B cell (primary cell): ENCODE results near the gene ASCL2. TPM values are rescaled to one million over a fixed set of nuclear protein-coding genes. Genes with fewer than 3 reads are reported as not detected.

ENCODE experiments used
- ATAC-seq: fragments of 200-7000 bp; cut with Tn5 transposase; one replicate; pipeline ENCODE4 v1.10.0; 2021; ENCODE audit warnings: low read depth, mild to moderate bottlenecking, moderate number of reproducible peaks, moderate library complexity
- CTCF ChIA-PET: fragments of 350-600 bp; sonication (Branson Sonifier 250); formaldehyde crosslinking; loops from one replicate; lab custom pipeline; 2021; ENCODE audit warnings: antibody characterized with exemption, inconsistent platforms; lab: Charles Lee
- POLR2A ChIA-PET: fragments of 350-600 bp; sonication (Branson Sonifier 250); formaldehyde crosslinking; loops from one replicate; lab custom pipeline; 2021; ENCODE audit warnings: antibody characterized with exemption; lab: Charles Lee
- DNase-seq: peaks from one replicate; pipeline ENCODE4 v3.0.0; 2013
- H2AFZ ChIP-seq: 2 replicates; pipeline ENCODE4 v1.6.1; 2012; ENCODE audit warnings: mild to moderate bottlenecking, low read depth, low read length; ENCODE audit not compliant: insufficient read depth, poor library complexity, severe bottlenecking
- H3K27ac ChIP-seq, 2 donors: 1 replicate in 1 of 2; 2 replicates in 1 of 2; pipeline ENCODE4 v1.5.1; 2012 to 2013; ENCODE audit warnings: low read length in 2 of 2, mild to moderate bottlenecking in 2 of 2, moderate library complexity in 1 of 2
- H3K27me3 ChIP-seq, 4 experiments: fragments of 200-600 bp in 1 of 4; sonication (generic) in 1 of 4; replicated peaks in 1 of 4; 1 replicate in 2 of 4; 2 replicates in 2 of 4; pipeline versions ENCODE4 v1.6.1 to v1.7.0; 2013 to 2016; ENCODE audit warnings: low read length in 3 of 4, mild to moderate bottlenecking in 2 of 4, mixed read lengths in 1 of 4, moderate library complexity in 1 of 4; ENCODE audit not compliant: insufficient read depth in 4 of 4, control insufficient read depth in 3 of 4; ENCODE audit errors: control extremely low read depth in 1 of 4
- H3K36me3 ChIP-seq, 2 experiments: replicated peaks in 1 of 2; 1 replicate in 1 of 2; 2 replicates in 1 of 2; pipeline versions ENCODE4 v1.6.1 to v1.7.1; 2013; ENCODE audit warnings: low read length in 1 of 2; ENCODE audit not compliant: insufficient read depth in 2 of 2, control insufficient read depth in 1 of 2; ENCODE audit errors: control extremely low read depth in 1 of 2, extremely low read depth in 1 of 2
- H3K4me1 ChIP-seq, 2 donors: fragments of 200-600 bp in 1 of 2; sonication (generic) in 1 of 2; 1 replicate in 1 of 2; 2 replicates in 1 of 2; pipeline versions ENCODE4 v1.5.1 to v1.6.1; 2013 to 2017; ENCODE audit warnings: low read length in 2 of 2; ENCODE audit not compliant: control insufficient read depth in 2 of 2, insufficient read depth in 2 of 2
- H3K4me2 ChIP-seq: replicated peaks from 2 replicates; pipeline ENCODE3; 2012; ENCODE audit warnings: mild to moderate bottlenecking, low read depth, low read length; ENCODE audit not compliant: poor library complexity, severe bottlenecking
- H3K4me3 ChIP-seq, 5 experiments: fragments of 200-600 bp in 1 of 5; sonication (generic) in 1 of 5; 1 replicate in 3 of 5; 2 replicates in 2 of 5; pipeline versions ENCODE4 v1.5.1 to v1.7.0; 2011 to 2016; ENCODE audit warnings: low read length in 4 of 5, mild to moderate bottlenecking in 4 of 5, low read depth in 2 of 5, control low read depth in 1 of 5, moderate library complexity in 1 of 5; ENCODE audit not compliant: insufficient read depth in 1 of 5; ENCODE audit errors: control extremely low read depth in 1 of 5, extremely low read depth in 1 of 5
- H3K79me2 ChIP-seq: fragments of 200-600 bp; sonication (generic); one replicate; pipeline ENCODE4 v1.6.0; 2016; ENCODE audit warnings: low read length; ENCODE audit not compliant: control insufficient read depth, insufficient read depth
- H3K9ac ChIP-seq: fragments of 200-600 bp; sonication (generic); 2 replicates; pipeline ENCODE4 v1.6.1; 2017; ENCODE audit warnings: mild to moderate bottlenecking, low read length, moderate library complexity
- H3K9me3 ChIP-seq, 3 donors: one replicate each; pipeline versions ENCODE4 v1.6.1 to v1.7.1; 2013; ENCODE audit warnings: low read length in 2 of 3; ENCODE audit not compliant: control insufficient read depth in 2 of 3, insufficient read depth in 1 of 3; ENCODE audit errors: control extremely low read depth in 1 of 3
- H4K20me1 ChIP-seq: 2 replicates; pipeline ENCODE4 v1.6.0; 2012; ENCODE audit warnings: mild to moderate bottlenecking, low read length; ENCODE audit not compliant: insufficient read depth, control insufficient read depth, poor library complexity, severe bottlenecking
- H3K27ac Mint-ChIP-seq: one replicate; pipeline ENCODE4 v1.8.0; 2021; ENCODE audit warnings: mixed read lengths
- H3K27me3 Mint-ChIP-seq: one replicate; pipeline ENCODE4 v1.8.0; 2021; ENCODE audit warnings: mixed read lengths
- H3K4me1 Mint-ChIP-seq: one replicate; pipeline ENCODE4 v1.8.0; 2021; ENCODE audit warnings: mixed read lengths
- H3K4me3 Mint-ChIP-seq: one replicate; pipeline ENCODE4 v1.8.0; 2021; ENCODE audit warnings: mixed read lengths
- H3K9me3 Mint-ChIP-seq: one replicate; pipeline ENCODE4 v1.8.0; 2022; ENCODE audit warnings: mixed read lengths; ENCODE audit not compliant: insufficient read depth
- EZH2 ChIP-seq: IDR thresholded peaks from 2 replicates; pipeline ENCODE4 v1.6.1; 2012; ENCODE audit warnings: borderline replicate concordance, low read depth, mild to moderate bottlenecking, moderate library complexity, low read length; ENCODE audit not compliant: insufficient read depth, poor library complexity, severe bottlenecking
- WGBS: methylation state at CpG from one replicate; pipeline ENCODE4 v1.1.5; 2013; ENCODE audit warnings: missing lambda C conversion rate; ENCODE audit not compliant: insufficient coverage; 5-methylcytosine and 5-hydroxymethylcytosine counted together
- intact Hi-C: fragments of 100-400 bp; cut with micrococcal nuclease; formaldehyde crosslinking; loops from one replicate; pipeline ENCODE4 v1.10.0; 2022
- polyA plus RNA-seq: library from polyadenylated mRNA; depleted of rRNA; stranded (reverse); fragments of >200 nt; gene quantifications from 2 replicates; pipeline ENCODE4 v1.2.3, GENCODE V29; 2012
- total RNA-seq, 2 donors: library from RNA; stranded (reverse); fragments of 120-200 nt in 1 of 2; gene quantifications; 1 replicate in 1 of 2; 2 replicates in 1 of 2; pipeline versions ENCODE4 v1.2.3 to v1.2.4, GENCODE V29; 2013 to 2022
- TF ChIP-seq, protein P1 (sequence below): fragments of 200-600 bp; IDR thresholded peaks from one replicate; pipeline ENCODE4 v1.8.0; 2022; ENCODE audit warnings: antibody characterized with exemption, mild to moderate bottlenecking

ASCL2 gene
- total and polyA plus RNA-seq, 2 donors (not counting 1 experiment from before 2014, with no cell fraction given) = 2.1 to 2.2 TPM

DNA sequence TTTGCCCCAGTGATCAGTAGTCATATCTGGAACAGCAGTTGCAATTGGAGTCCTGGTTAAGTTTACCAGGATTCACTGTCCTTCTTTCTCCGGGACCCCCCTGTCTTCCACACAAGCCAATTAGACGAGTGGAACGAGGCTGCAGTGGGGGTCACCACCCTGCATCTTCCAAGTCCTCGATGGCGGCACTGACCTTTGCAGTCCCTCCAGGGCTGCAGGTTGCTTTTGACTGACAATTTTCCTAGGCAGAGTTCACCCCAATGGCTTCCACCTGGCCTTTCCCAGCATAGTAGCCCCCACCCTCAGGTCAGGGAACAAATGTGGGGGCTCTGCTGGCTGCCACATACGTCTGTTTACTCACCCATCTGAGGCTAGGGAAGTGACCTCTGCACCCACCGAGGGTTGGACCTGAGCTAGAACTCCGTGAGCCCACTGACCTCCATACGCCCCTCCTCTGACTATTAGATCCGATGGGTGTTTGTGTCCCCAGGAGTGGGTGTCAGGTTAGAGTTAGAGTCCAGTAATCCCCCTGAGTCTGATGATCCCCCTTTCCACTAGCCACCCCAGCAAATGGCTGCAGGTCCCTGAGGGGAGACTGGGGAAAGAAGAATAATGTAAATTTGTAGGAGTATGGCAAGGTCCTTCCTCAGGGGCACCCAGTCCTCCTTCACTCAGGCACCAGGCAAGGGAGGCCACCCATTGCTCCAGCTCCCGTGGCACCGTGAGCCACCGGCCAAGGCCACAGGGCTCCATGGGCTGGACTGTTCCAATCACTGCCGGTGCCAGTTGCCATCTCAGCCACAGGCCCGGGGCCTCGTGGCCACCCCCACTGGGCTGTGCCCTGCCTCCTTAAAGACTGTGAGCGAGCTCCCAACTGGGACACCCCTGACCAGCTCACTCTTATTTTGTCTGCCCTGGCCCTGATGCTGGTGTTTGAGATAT, 25.9 kb upstream of the ASCL2 start:
- Mint-ChIP-seq H3K9me3 (no peaks in the 10 kb centered on the region), H3K4me1 (peaks cover 39% of the 10 kb centered on the region), H3K4me3 (no peak overlapping the region), H3K27ac (peak overlapping the region; percentile 26), H3K27me3 (no peaks in the 10 kb centered on the region)
- Histone ChIP-seq H3K9ac (no peak overlapping the region), H3K36me3 (peaks cover 3 to 7% of the 10 kb centered on the region in 2 experiments), H3K4me3 (no peak overlapping the region), H3K4me2 (no peak overlapping the region), H3K27me3 (no peaks in the 10 kb centered on the region), H3K9me3 (no peaks in the 10 kb centered on the region), H2AFZ (no peak overlapping the region), H4K20me1 (no peaks in the 10 kb centered on the region), H3K79me2 (no peaks in the 10 kb centered on the region), H3K27ac (no peak overlapping the region), H3K4me1 (peaks cover 23 to 29% of the 10 kb centered on the region in 2 donors)
- 93% methylated on average over 14 of the region's 17 CpGs for WGBS
- DNase-seq = no peak
- ATAC-seq = no peak
- TF ChIP-seq EZH2 = no peak
- TF ChIP-seq, protein P1, sequence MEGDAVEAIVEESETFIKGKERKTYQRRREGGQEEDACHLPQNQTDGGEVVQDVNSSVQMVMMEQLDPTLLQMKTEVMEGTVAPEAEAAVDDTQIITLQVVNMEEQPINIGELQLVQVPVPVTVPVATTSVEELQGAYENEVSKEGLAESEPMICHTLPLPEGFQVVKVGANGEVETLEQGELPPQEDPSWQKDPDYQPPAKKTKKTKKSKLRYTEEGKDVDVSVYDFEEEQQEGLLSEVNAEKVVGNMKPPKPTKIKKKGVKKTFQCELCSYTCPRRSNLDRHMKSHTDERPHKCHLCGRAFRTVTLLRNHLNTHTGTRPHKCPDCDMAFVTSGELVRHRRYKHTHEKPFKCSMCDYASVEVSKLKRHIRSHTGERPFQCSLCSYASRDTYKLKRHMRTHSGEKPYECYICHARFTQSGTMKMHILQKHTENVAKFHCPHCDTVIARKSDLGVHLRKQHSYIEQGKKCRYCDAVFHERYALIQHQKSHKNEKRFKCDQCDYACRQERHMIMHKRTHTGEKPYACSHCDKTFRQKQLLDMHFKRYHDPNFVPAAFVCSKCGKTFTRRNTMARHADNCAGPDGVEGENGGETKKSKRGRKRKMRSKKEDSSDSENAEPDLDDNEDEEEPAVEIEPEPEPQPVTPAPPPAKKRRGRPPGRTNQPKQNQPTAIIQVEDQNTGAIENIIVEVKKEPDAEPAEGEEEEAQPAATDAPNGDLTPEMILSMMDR = no peak
- intact Hi-C loops = no loop called here
- POLR2A ChIA-PET = no interaction called here
- CTCF ChIA-PET = interaction anchor here (2.3 kb wide), 1 partner anchor 9 kb away, joined by 8 read pairs; no protein-coding TSS in a partner anchor

DNA sequence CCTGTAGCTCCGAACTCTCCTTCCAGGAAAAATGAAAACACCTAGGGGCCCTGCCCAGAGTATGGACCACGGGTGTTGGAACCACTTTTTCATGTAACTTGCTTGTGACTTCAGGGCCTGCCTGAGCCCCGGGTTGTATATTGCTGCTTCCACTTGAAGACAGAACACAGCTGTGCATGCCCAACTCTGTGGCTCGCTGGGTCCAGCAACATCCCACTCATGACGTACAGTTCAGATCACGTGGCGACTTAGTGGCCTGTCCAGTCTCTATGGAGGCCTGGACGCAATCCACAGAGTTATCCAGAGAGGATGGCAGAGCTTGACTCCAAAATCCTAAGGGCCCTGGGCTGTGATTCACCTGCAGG, 24.5 kb upstream of the ASCL2 start:
- ChIA-PET CTCF (interaction anchor here (0.8 to 1.5 kb wide), 4 partner anchors 10 to 237 kb away, joined by 3 to 6 read pairs (median 4); no protein-coding TSS in a partner anchor), POLR2A (interaction anchor here (0.6 kb wide), 1 partner anchor 14 kb away, joined by 4 read pairs; no protein-coding TSS in a partner anchor)
- H3K36me3 ChIP-seq = peaks cover 3 to 7% of the 10 kb centered on the region in 2 experiments
- H3K4me3 Mint-ChIP-seq = no peak overlapping the region
- TF ChIP-seq, protein P1 = no peak
- TF ChIP-seq EZH2 = no peak
- peaks cover 3% of the 10 kb centered on the region for H3K27me3 Mint-ChIP-seq
- no peaks in the 10 kb centered on the region for H3K27me3 ChIP-seq
- H3K9ac ChIP-seq = no peak overlapping the region
- no peak overlapping the region for H3K27ac ChIP-seq
- no peaks in the 10 kb centered on the region for H3K9me3 ChIP-seq
- H3K9me3 Mint-ChIP-seq = no peaks in the 10 kb centered on the region
- no peak overlapping the region for H2AFZ ChIP-seq
- H3K27ac Mint-ChIP-seq = no peak overlapping the region
- DNase-seq (no peak), ATAC-seq (no peak)
- peaks cover 31% of the 10 kb centered on the region for H3K4me1 Mint-ChIP-seq
- intact Hi-C loops = no loop called here
- no peak overlapping the region for H3K4me3 ChIP-seq
- no peaks in the 10 kb centered on the region for H4K20me1 ChIP-seq
- 85% methylated on average over 8 of the region's 8 CpGs for WGBS
- H3K79me2 ChIP-seq = no peaks in the 10 kb centered on the region
- no peak overlapping the region for H3K4me2 ChIP-seq
- H3K4me1 ChIP-seq = peaks cover 14 to 18% of the 10 kb centered on the region in 2 donors
